GM10266 (cell line): ENCODE measurements around the gene CSRP2.

Experiments
- DNase-seq: peaks from one replicate; pipeline ENCODE4 v3.0.0; 2012; ENCODE audit errors: extremely low spot score
- TF ChIP-seq, protein P1 (sequence below): IDR thresholded peaks from 2 replicates; pipeline ENCODE4 v1.5.1; 2012; ENCODE audit warnings: mild to moderate bottlenecking, low read depth; ENCODE audit not compliant: control insufficient read depth, insufficient read depth; ENCODE audit errors: missing control alignments

CSRP2 gene

GRCh38 chr12:76908303-76909017 lies 29.6 kb upstream of the CSRP2 start:
- TF ChIP-seq, protein P1, sequence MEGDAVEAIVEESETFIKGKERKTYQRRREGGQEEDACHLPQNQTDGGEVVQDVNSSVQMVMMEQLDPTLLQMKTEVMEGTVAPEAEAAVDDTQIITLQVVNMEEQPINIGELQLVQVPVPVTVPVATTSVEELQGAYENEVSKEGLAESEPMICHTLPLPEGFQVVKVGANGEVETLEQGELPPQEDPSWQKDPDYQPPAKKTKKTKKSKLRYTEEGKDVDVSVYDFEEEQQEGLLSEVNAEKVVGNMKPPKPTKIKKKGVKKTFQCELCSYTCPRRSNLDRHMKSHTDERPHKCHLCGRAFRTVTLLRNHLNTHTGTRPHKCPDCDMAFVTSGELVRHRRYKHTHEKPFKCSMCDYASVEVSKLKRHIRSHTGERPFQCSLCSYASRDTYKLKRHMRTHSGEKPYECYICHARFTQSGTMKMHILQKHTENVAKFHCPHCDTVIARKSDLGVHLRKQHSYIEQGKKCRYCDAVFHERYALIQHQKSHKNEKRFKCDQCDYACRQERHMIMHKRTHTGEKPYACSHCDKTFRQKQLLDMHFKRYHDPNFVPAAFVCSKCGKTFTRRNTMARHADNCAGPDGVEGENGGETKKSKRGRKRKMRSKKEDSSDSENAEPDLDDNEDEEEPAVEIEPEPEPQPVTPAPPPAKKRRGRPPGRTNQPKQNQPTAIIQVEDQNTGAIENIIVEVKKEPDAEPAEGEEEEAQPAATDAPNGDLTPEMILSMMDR: no peak

DNA sequence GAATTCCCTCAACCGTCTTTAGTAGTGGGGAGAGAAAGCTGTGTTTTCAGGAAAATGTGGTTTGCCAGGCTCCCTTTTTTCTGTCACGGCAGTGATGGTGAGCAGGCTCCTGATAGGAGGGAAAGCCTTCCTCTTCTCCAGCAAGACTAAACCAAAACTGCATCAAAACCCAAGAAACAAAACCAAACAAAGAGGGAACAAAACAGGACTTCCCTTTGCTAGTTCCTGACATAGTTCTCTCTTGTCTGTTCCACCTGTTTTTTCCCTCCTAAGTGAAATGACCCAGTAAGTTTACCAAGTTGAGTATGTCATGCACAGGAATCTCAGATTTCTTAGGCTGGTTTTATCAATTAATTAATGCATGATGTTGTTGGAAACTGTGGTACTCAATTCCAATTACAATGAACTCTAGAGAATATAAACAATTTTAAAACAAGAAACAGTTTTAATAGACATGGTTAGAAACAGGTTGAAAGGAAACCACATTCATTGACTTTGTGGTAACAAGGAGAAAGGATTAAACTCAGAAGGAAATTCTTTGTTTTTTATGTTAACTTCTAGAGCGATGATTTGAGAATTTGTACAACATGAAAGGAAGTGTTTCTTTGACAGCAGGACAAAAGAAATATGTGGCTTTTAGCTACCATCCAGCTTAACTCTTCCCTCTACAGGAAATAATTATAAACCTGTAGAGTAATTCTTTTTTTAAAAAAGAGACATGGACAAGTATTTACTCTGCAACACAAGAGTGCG lies 23.0 kb upstream of the CSRP2 start:
- TF ChIP-seq, protein P1: no peak
- DNase-seq: no peak

More at GRCh38 chr12:76908303-76909017, 29.6 kb upstream of the CSRP2 start:
- DNase-seq: no peak

- no peak for DNase-seq
- TF ChIP-seq, protein P1: no peak
Measured at GRCh38 chr12:76899522-76899921, 20.7 kb upstream of the CSRP2 start.

- no peak for DNase-seq
- TF ChIP-seq, protein P1: no peak
Measured at GRCh38 chr12:76898442-76898841, 19.6 kb upstream of the CSRP2 start.

GRCh38 chr12:76896274-76896673 lies 17.5 kb upstream of the CSRP2 start:
- TF ChIP-seq, protein P1: no peak
- no peak for DNase-seq

GRCh38 chr12:76895796-76896195 lies 17.0 kb upstream of the CSRP2 start:
- DNase-seq: no peak

More at GRCh38 chr12:76895796-76896195, 17.0 kb upstream of the CSRP2 start:
- TF ChIP-seq, protein P1: no peak
